ENCODE results near the gene CLEC1B. TPM values are rescaled to one million over a fixed set of nuclear protein-coding genes. Genes with fewer than 3 reads are reported as not detected.

CLEC1B gene
- total and polyA plus RNA-seq, 2 of the 4 experiments (the other 2 are of a cell fraction): not detected

- H3K14ac ChIP-seq (replicated peaks; ENCODE audit: low read depth, low read length): no peak overlapping the region
- no peaks in the 10 kb centered on the region for H3K36me3 ChIP-seq (ENCODE audit: control insufficient read depth, insufficient read depth, low read length)
- WGBS, 2 experiments (ENCODE audit: extremely low coverage in 2 of 2, insufficient read length in 1 of 2): no CpG with 5 or more reads among the region's 2 CpGs
- no TSS peak for BruUV-seq (replicated peaks)
- no peak overlapping the region for H2BK20ac ChIP-seq (ENCODE audit: low read depth, low read length)
- ChIA-PET POLR2A (ENCODE audit: unreplicated experiment) (no interaction called here), CTCF (no interaction called here)
- intact Hi-C loops (cut with micrococcal nuclease) (no loop called here), in situ Hi-C loops (cut with MboI; ENCODE audit: low sequenced_read_pairs) (no loop called here), dilution Hi-C loops (cut with HindIII; ENCODE audit: low sequenced_read_pairs, unreplicated experiment) (no loop called here)
- no peak overlapping the region for H2BK5ac ChIP-seq (ENCODE audit: low read depth, low read length, poor library complexity, severe bottlenecking)
- peaks cover 1% of the 10 kb centered on the region for H3K27me3 ChIP-seq (ENCODE audit: control insufficient read depth, insufficient read depth, low read length)
- no peak overlapping the region for H3K9ac ChIP-seq (ENCODE audit: low read depth, low read length)
- no peak overlapping the region for H3K4me3 ChIP-seq (ENCODE audit: insufficient read depth, low read depth, low read length)
- no peak for TF ChIP-seq USF2 (IDR thresholded peaks at IDR 0.05; ENCODE audit: low read depth, low read length)
- no peak for TF ChIP-seq CTCF (conservative IDR thresholded peaks at IDR 0.05; ENCODE audit: low read depth, low read length)
- no peak for TF ChIP-seq CHD1 (IDR thresholded peaks at IDR 0.05; ENCODE audit: low read depth, low read length)
- TF ChIP-seq FOS (IDR thresholded peaks at IDR 0.05; ENCODE audit: low read depth, low read length): no peak
- no peak for TF ChIP-seq RAD21 (IDR thresholded peaks at IDR 0.05; ENCODE audit: low read length)
- TF ChIP-seq POLR2A (IDR thresholded peaks at IDR 0.05; ENCODE audit: low read depth, low read length): no peak
- TF ChIP-seq MXI1 (IDR thresholded peaks at IDR 0.05; ENCODE audit: borderline replicate concordance, low read depth, low read length): no peak
- TF ChIP-seq NFE2L2 (IDR thresholded peaks at IDR 0.05; ENCODE audit: low read depth, low read length): no peak
- no peak overlapping the region for H3K4ac ChIP-seq (ENCODE audit: low read depth, low read length)
- H2AFZ ChIP-seq (replicated peaks; ENCODE audit: low read length, poor library complexity): no peak overlapping the region
- H3K9me3 ChIP-seq (ENCODE audit: control insufficient read depth, insufficient read depth, low read length): no peaks in the 10 kb centered on the region
- no peak overlapping the region for H2BK15ac ChIP-seq (ENCODE audit: low read depth, low read length)
- H2AK9ac ChIP-seq (replicated peaks; ENCODE audit: low read depth, low read length, poor library complexity): no peak overlapping the region
- no peak overlapping the region for H4K8ac ChIP-seq (ENCODE audit: low read depth in 2 of 2, low read length in 2 of 2)
- H2AK5ac ChIP-seq (ENCODE audit: low read depth, low read length): no peak overlapping the region
- DNase-seq (no peak), ATAC-seq (ENCODE audit: low read depth) (no peak)
- no peak overlapping the region for H3K27ac ChIP-seq (ENCODE audit: insufficient read depth, low read length)
- no peaks in the 10 kb centered on the region for H3K4me1 ChIP-seq (ENCODE audit: control insufficient read depth, insufficient read depth, low read length)
- H4K91ac ChIP-seq (ENCODE audit: insufficient read depth, low read depth, low read length): no peak overlapping the region
- H3K23ac ChIP-seq (ENCODE audit: low read depth, low read length): no peak overlapping the region
- no peak overlapping the region for H4K5ac ChIP-seq (ENCODE audit: low read depth, low read length)
- no peak overlapping the region for H3K18ac ChIP-seq (ENCODE audit: low read depth, low read length)
- H4K20me1 ChIP-seq (ENCODE audit: insufficient read depth, low read length): no peaks in the 10 kb centered on the region
- H3K4me2 ChIP-seq (ENCODE audit: low read depth, low read length): no peak overlapping the region
- no peak overlapping the region for H2BK120ac ChIP-seq (ENCODE audit: low read depth, low read length)
- H3K9me1 ChIP-seq (ENCODE audit: insufficient read depth, low read length): no peaks in the 10 kb centered on the region
- H3K56ac ChIP-seq (ENCODE audit: extremely low read depth, insufficient read depth, low read length): no peak overlapping the region
- H3K79me1 ChIP-seq (ENCODE audit: low read depth in 1 of 2, low read length in 2 of 2): no peaks in the 10 kb centered on the region
Observed at GRCh38 chr12:9969673-9970072, 29.2 kb downstream of the CLEC1B start.
